ENCODE data around the gene TRIM44. TPM values are rescaled to one million over a fixed set of nuclear protein-coding genes. Genes with fewer than 3 reads are reported as not detected.

The TRIM44 gene
- total RNA-seq, 4 donors from 2014 or later, result 27.4 to 73.4 (median 53.7) TPM

DNA sequence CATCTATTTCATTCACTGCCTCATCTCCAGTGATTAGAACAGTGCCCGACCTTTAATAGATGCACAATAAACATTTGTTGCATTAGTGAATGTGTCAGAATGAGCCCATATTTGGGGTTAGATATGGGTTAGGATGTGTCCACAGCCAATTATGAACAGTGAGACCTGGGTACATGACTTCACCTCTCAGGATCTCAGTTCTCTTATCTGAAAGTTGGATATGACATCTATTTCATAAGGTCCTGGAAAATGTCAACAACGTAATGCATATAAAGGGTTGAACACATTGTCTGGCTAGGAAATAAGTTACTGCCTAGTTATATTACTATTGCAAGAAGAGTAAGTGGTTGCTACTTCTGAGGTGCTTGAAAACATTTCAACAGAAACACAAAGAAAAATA lies 201.6 kb downstream of the TRIM44 start:
- Histone ChIP-seq H3K4me3 (no peak overlapping the region), H3K27me3 (no peaks in the 10 kb centered on the region), H3K27ac (replicated peaks in 1 of 4) (no peak overlapping the region), H3K9me3 (peaks cover 0 to 17% (median 7%) of the 10 kb centered on the region in 4 donors), H3K4me1 (no peaks in the 10 kb centered on the region), H3K36me3 (no peaks in the 10 kb centered on the region)
- WGBS, result 94% methylated on average over 2 of the region's 2 CpGs
- TF ChIP-seq POLR2AphosphoS5 (IDR thresholded peaks at IDR 0.05) (no peak), CTCF (IDR thresholded peaks at IDR 0.05) (no peak), EP300 (IDR thresholded peaks at IDR 0.05) (no peak), POLR2A (IDR thresholded peaks at IDR 0.05; ENCODE audit: low read depth) (no peak)
- no peak for DNase-seq (ENCODE audit: extremely low spot score)
- intact Hi-C loops (cut with DNase I), result no loop called here

- Histone ChIP-seq H3K27me3 (no peaks in the 10 kb centered on the region), H3K27ac (replicated peaks in 1 of 4) (no peak overlapping the region), H3K9me3 (peaks cover 0 to 20% (median 7%) of the 10 kb centered on the region in 4 donors), H3K36me3 (no peaks in the 10 kb centered on the region), H3K4me1 (no peaks in the 10 kb centered on the region), H3K4me3 (no peak overlapping the region)
- no peak for DNase-seq (ENCODE audit: extremely low spot score)
- WGBS, result 96% methylated on average over 1 of the region's 1 CpG
- intact Hi-C loops (cut with DNase I), result no loop called here
- TF ChIP-seq POLR2AphosphoS5 (IDR thresholded peaks at IDR 0.05) (no peak), CTCF (IDR thresholded peaks at IDR 0.05) (no peak), POLR2A (IDR thresholded peaks at IDR 0.05; ENCODE audit: low read depth) (no peak), EP300 (IDR thresholded peaks at IDR 0.05) (no peak)
These were observed 204.0 kb downstream of the TRIM44 start for GRCh38 chr11:35866601-35867000.

Other genes starting within 250 kb of the TRIM44 start
- gene SLC1A2, start 243.2 kb upstream of the TRIM44 start, total RNA-seq, result under 1 TPM; 0.17 to 0.69 (median 0.37) TPM
- 10 to 100 TPM in 1 of 4 donors, 1 to 10 TPM in 3; 4.0 to 14.5 (median 7.4) TPM for gene PAMR1, start 137.2 kb upstream of the TRIM44 start, total RNA-seq
- 10 to 100 TPM in 1 of 4 donors, 1 to 10 TPM in 3; 2.1 to 18.1 (median 6.5) TPM for gene FJX1, start 44.3 kb upstream of the TRIM44 start, total RNA-seq